Omental fat pad (tissue), 4 donors: ENCODE measurements around the gene KCTD20. TPM values are rescaled to one million over a fixed set of nuclear protein-coding genes. Genes with fewer than 3 reads are reported as not detected.

Experiments
- ATAC-seq: fragments of 150-250 bp; one replicate; pipeline ENCODE4 v1.9.1; 2016; ENCODE audit warnings: mild to moderate bottlenecking, moderate library complexity; ENCODE audit not compliant: low FRiP score
- DNase-seq: peaks from one replicate; pipeline ENCODE4 v3.0.0-alpha.2; 2019; ENCODE audit warnings: low spot score
- total RNA-seq, 4 donors: library from RNA; depleted of rRNA; stranded (reverse); fragments of >200 nt; gene quantifications; one replicate each; pipeline ENCODE4 v1.1.0, GENCODE V29; 2016
- TF ChIP-seq, protein P1 (sequence below), 3 donors: fragments of 450-650 bp; IDR thresholded peaks; one replicate each; pipeline ENCODE4 v1.5.1; 2016 to 2017; ENCODE audit warnings: antibody characterized with exemption in 3 of 3, mild to moderate bottlenecking in 3 of 3, moderate library complexity in 2 of 3

KCTD20 gene
- total RNA-seq, 4 donors from 2014 or later, result 80.9 to 117 (median 89.4) TPM

- DNase-seq (no peak), ATAC-seq (no peak)
- TF ChIP-seq, protein P1, sequence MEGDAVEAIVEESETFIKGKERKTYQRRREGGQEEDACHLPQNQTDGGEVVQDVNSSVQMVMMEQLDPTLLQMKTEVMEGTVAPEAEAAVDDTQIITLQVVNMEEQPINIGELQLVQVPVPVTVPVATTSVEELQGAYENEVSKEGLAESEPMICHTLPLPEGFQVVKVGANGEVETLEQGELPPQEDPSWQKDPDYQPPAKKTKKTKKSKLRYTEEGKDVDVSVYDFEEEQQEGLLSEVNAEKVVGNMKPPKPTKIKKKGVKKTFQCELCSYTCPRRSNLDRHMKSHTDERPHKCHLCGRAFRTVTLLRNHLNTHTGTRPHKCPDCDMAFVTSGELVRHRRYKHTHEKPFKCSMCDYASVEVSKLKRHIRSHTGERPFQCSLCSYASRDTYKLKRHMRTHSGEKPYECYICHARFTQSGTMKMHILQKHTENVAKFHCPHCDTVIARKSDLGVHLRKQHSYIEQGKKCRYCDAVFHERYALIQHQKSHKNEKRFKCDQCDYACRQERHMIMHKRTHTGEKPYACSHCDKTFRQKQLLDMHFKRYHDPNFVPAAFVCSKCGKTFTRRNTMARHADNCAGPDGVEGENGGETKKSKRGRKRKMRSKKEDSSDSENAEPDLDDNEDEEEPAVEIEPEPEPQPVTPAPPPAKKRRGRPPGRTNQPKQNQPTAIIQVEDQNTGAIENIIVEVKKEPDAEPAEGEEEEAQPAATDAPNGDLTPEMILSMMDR (IDR thresholded peaks at IDR 0.05), result no peak
These were observed 73.8 kb downstream of the KCTD20 start for GRCh38 chr6:36516559-36516958.

DNA sequence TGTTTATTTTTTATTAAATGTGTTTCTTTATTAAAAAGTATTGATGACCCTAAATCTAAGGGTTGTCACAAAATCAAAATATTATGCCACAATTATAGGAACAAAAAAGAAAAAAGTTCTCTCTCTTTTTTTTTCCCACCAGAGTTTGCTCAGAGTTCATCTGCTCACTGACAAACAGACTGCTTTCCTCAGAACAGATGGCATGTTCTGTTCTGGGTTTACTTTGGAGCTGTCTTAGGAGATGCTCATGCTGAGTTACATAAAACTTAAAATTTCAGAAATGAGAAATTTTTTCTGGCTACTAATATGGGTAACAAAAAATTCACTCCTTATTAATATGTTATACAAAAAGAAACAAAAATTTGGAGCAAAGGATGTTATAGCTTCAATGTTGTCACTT lies 74.2 kb downstream of the KCTD20 start:
- DNase-seq (no peak), ATAC-seq (no peak)
- TF ChIP-seq, protein P1 (IDR thresholded peaks at IDR 0.05), result no peak

DNA sequence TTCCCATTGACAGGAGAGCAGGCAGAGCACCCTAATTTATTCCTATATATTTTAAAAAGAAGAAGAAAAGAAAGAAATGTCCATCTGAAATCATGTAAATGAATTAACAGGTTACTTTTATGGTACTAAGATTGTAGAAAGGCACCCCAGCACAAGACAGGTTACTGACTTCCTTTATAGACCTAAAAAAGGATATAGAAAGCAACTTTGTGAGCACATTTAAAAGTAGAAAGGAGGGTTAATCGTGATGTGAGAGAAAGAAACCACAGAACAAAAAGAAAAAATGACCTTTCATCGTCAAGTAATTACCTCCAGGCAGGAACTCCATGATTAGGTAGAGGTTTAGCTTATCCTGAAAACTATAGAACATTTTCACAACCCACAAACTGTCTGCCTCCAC lies 74.6 kb downstream of the KCTD20 start:
- ATAC-seq, result no peak
- DNase-seq, result no peak
- TF ChIP-seq, protein P1 (IDR thresholded peaks at IDR 0.05), result no peak

DNA sequence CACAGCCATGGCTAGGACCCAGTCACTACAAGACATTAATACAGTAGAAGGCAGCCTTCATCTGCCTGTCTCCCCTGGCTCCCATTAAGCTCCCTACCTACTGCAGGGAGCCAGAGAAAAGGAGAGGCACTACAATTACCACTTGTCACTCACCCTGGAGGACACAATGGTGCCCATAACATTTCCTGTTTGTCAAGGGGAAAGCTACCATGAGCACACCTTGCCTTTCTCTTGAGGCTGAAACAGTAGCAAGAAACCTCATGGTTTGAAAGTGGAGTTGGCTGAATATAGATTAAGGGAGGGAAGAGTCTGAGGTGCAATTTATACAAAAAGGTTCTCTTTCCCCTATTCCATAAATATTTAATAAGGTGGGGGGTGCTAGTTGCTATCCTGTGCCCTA lies 76.6 kb downstream of the KCTD20 start:
- no peak for ATAC-seq
- DNase-seq, result no peak
- TF ChIP-seq, protein P1 (IDR thresholded peaks at IDR 0.05), result no peak

DNA sequence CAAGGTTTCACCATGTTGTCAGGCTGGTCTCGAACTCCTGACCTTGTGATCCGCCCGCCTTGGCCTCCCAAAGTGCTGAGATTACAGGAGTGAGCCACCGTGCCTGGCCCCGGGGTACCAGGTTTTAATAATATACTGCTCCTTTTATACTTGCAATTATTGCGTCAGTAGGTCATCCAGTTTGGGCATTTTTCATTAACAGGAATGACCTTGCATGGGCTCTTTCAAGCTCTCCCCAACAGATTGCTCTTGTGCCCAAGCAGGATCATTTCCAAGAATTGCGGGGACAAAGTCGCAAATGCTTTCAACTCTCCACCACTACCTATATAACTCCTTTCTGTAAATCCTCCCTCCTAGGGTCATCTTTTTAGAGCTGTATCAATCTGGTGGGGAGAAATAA lies 80.7 kb downstream of the KCTD20 start:
- ATAC-seq (no peak), DNase-seq (no peak)
- TF ChIP-seq, protein P1 (IDR thresholded peaks at IDR 0.05), result no peak

GRCh38 chr6:36523936-36524499 lies 81.2 kb downstream of the KCTD20 start:
- ATAC-seq (no peak), DNase-seq (no peak)
- TF ChIP-seq, protein P1 (IDR thresholded peaks at IDR 0.05), result no peak

- DNase-seq (no peak), ATAC-seq (no peak)
- TF ChIP-seq, protein P1 (IDR thresholded peaks at IDR 0.05), result no peak
These were observed 82.1 kb downstream of the KCTD20 start for GRCh38 chr6:36524871-36525270.
